Epidermal melanocyte (primary cell): ENCODE measurements around the gene STK35.
"Not testable (repeated sequence)": the region's sequence is repeated elsewhere in the genome, so short reads cannot be mapped to it uniquely, and the experiment has no call there.

Experiments
- DNase-seq: peaks from one replicate; pipeline ENCODE4 v3.0.0; 2011; ENCODE audit warnings: low spot score; ENCODE audit not compliant: insufficient read length

STK35 gene

GRCh38 chr20:2179949-2180348 lies 78.3 kb downstream of the STK35 start:
- DNase-seq, result no peak

- no peak for DNase-seq
Measured at GRCh38 chr20:2183381-2183780, 81.8 kb downstream of the STK35 start.

GRCh38 chr20:2184933-2185332 lies 83.3 kb downstream of the STK35 start:
- not testable (repeated sequence) for DNase-seq

- no peak for DNase-seq
Measured at GRCh38 chr20:2195614-2196013, 94.0 kb downstream of the STK35 start.

GRCh38 chr20:2197166-2197565 lies 95.5 kb downstream of the STK35 start:
- DNase-seq, result no peak
